Upper lobe of right lung (tissue), 1 donor: Measurements from ENCODE around the gene TYMP. TPM values are rescaled to one million over a fixed set of nuclear protein-coding genes. Genes with fewer than 3 reads are reported as not detected.

ENCODE experiments used
- ATAC-seq: fragments of 200-7000 bp; cut with Tn5 transposase; one replicate; pipeline ENCODE4 v1.9.1; 2020; ENCODE audit warnings: mild to moderate bottlenecking, moderate library complexity
- DNase-seq: peaks from one replicate; pipeline ENCODE4 v3.0.0-alpha.2; 2020
- H3K27ac ChIP-seq: fragments of 200-600 bp; one replicate; pipeline ENCODE4 v1.8.0; 2022
- H3K27me3 ChIP-seq: fragments of 200-600 bp; one replicate; pipeline ENCODE4 v1.8.0; 2022; ENCODE audit warnings: mild to moderate bottlenecking
- H3K36me3 ChIP-seq: fragments of 200-600 bp; one replicate; pipeline ENCODE4 v1.8.0; 2022
- H3K4me1 ChIP-seq: fragments of 200-600 bp; one replicate; pipeline ENCODE4 v1.8.0; 2022
- H3K4me3 ChIP-seq: fragments of 200-600 bp; one replicate; pipeline ENCODE4 v1.8.0; 2022; ENCODE audit warnings: mild to moderate bottlenecking
- H3K9me3 ChIP-seq: fragments of 200-600 bp; one replicate; pipeline ENCODE4 v1.8.0; 2022
- intact Hi-C: fragments of 100-400 bp; cut with DNase I; formaldehyde crosslinking; loops from one replicate; pipeline ENCODE4 v1.11.0; 2022
- total RNA-seq: library from RNA; stranded (reverse); fragmentation: NEBNext Ultra II Directional; extraction: Animal tissue kit (Norgen Biotek cat#: 25700); gene quantifications from one replicate; pipeline ENCODE4 v1.2.1, GENCODE V29; 2021
- TF ChIP-seq, protein P1 (sequence below): fragments of 200-600 bp; IDR thresholded peaks from one replicate; pipeline ENCODE4 v1.8.0; 2022; ENCODE audit warnings: antibody characterized with exemption
- donor health status: DM: no; HTN: yes; CAD: no; lungs with severe emphysema.

TYMP gene
- total RNA-seq, 1 donor from 2014 or later, result 122 TPM

DNA sequence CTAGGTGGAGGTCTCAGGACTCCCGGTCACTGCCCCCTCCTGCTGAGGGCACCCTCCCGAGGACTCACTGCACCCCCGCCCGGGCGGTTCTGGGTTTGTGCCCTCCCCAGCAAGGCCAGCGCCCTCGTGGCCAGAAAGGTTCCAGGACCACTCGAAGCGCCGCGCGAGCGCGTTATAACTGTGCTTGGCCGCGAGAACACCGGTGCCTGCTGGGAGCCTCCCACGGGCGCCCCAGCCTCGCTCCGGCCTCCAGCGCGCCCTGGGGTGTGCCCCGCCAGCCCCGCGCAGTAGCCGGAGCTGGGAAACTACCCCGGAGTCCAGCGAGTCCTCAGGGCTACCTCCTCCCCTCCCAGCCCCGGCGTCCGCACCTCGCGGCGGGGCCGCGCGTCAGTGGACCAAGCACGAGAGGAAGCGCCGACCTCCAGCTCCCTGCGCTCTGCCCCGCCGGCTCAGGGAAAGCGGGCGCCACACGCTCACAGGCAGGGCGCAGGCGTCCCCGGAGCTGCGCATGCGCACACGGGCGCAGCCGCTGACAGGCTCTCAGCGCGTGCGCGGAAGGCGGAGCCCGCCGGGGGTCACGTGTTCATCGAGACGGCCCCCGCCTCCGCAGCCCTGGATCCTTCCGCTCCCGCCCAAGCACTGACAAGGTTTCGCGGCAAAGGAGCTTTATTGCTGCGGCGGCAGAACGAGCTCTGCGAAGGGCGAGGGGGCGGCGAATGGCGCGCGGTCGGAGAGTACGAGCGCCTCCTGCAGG lies 4.5 kb downstream of the TYMP start, which contains the start of gene SCO2:
Gene SCO2 (minus strand): TSS at position 495 of the 754 bp plus-strand sequence. CDS start 1,187 bp downstream, outside the sequence.
- Histone ChIP-seq H3K9me3 (no peaks in the 10 kb centered on the region), H3K27ac (peak within 1 kb of the TSS; percentile 93), H3K27me3 (no peaks in the 10 kb centered on the region), H3K4me1 (peaks cover 34% of the 10 kb centered on the region), H3K36me3 (peaks cover 20% of the 10 kb centered on the region), H3K4me3 (peak within 1 kb of the TSS; percentile 90)
- DNase-seq, result peak; percentile 99
- peak; percentile 62 for ATAC-seq
- intact Hi-C loops, result no loop called here
- TF ChIP-seq, protein P1, sequence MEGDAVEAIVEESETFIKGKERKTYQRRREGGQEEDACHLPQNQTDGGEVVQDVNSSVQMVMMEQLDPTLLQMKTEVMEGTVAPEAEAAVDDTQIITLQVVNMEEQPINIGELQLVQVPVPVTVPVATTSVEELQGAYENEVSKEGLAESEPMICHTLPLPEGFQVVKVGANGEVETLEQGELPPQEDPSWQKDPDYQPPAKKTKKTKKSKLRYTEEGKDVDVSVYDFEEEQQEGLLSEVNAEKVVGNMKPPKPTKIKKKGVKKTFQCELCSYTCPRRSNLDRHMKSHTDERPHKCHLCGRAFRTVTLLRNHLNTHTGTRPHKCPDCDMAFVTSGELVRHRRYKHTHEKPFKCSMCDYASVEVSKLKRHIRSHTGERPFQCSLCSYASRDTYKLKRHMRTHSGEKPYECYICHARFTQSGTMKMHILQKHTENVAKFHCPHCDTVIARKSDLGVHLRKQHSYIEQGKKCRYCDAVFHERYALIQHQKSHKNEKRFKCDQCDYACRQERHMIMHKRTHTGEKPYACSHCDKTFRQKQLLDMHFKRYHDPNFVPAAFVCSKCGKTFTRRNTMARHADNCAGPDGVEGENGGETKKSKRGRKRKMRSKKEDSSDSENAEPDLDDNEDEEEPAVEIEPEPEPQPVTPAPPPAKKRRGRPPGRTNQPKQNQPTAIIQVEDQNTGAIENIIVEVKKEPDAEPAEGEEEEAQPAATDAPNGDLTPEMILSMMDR, result peak; percentile 41

DNA sequence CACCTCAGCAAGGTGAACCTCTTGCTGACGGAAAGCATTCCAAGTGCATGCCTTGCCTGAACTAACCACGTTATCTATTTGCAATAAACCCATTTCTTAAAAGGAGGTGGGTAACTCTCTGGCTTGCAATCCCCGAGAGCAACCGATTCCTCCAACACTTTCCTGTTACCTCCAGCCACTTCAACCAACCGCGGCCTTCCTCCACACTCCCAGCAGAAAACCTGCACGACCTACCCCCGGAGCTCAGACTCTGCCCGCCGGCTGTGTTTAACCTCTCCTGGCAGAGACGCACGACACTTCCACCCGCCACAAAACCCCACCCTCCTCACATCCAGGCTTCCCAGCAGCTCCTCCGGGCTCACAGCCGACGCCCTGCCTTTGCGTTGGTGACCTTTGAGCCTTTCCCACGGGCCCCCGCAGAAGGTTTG lies 5.1 kb downstream of the TYMP start:
- Histone ChIP-seq H3K36me3 (peaks cover 21% of the 10 kb centered on the region), H3K4me1 (peaks cover 34% of the 10 kb centered on the region), H3K27ac (peak overlapping the region; percentile 93), H3K27me3 (no peaks in the 10 kb centered on the region), H3K4me3 (peak overlapping the region; percentile 90), H3K9me3 (no peaks in the 10 kb centered on the region)
- ATAC-seq, result no peak
- TF ChIP-seq, protein P1, result no peak
- intact Hi-C loops, result no loop called here
- DNase-seq, result no peak

DNA sequence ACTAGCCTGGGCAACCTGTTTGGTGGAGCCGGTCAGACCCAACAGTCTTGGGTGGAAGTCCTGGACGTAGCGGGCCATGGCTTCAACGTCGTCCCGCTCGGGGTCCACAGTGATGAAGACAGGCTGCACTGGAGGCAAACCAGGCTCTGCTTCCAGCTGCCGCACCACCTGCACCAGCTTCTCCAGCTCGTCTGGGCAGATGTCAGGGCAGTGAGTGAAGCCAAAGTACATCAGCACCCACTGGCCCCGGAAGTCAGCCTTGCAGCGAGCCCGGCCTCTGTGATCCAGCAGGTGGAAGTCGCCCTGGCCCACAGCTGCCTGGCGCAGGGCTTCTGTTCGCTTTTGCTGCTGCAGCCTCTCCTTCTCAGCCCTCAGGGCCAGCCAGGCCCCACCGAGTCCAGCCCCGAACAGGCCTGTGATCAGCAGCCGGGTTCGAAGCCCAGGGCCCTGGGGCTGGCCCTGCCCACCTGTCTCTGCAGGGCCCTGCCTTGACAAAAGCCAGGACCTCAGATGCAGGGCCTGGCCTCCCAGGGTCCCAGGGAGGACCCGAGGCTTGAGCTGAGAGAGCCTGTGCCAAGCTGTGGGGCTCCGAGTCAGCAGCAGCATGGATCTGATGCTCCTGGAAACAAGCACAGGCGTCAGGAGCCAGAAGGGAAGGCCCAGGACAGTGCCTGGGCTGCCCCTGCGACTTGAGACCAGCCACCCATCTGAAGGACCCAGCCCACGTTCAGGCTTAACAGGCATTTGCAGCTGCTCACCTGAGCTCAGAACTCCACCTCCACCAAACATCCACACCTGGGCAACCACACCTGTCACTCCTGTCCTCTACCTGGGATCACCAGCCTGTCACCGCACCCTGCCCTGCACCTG lies 5.8 kb downstream of the TYMP start:
- no peak for ATAC-seq
- intact Hi-C loops, result no loop called here
- peaks cover 27% of the 10 kb centered on the region for H3K36me3 ChIP-seq
- peaks cover 30% of the 10 kb centered on the region for H3K4me1 ChIP-seq
- no peak overlapping the region for H3K27ac ChIP-seq
- H3K4me3 ChIP-seq, result peak overlapping the region; percentile 90
- no peaks in the 10 kb centered on the region for H3K9me3 ChIP-seq
- H3K27me3 ChIP-seq, result no peaks in the 10 kb centered on the region
- no peak for DNase-seq
- TF ChIP-seq, protein P1, result no peak

DNA sequence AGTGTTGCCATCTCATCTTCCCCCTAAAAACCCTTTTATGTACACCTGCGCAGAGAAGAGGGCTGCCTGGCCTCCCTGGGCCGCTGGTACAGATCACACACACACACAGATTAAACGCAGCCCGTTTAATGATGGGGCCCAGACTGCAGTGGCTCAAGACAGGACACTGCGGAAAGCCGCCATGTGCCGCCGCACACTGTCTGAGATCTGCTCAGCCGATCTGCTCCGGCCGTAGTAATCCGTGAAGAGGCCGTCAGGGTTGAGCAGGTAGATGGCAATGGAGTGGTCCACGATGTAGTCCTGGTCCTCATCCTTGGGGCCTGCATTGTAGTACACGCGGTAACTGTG lies 6.4 kb downstream of the TYMP start:
- DNase-seq (no peak), ATAC-seq (no peak)
- H3K36me3 ChIP-seq, result peaks cover 33% of the 10 kb centered on the region
- TF ChIP-seq, protein P1, result no peak
- H3K4me1 ChIP-seq, result peaks cover 24% of the 10 kb centered on the region
- no peaks in the 10 kb centered on the region for H3K9me3 ChIP-seq
- no peak overlapping the region for H3K4me3 ChIP-seq
- H3K27ac ChIP-seq, result no peak overlapping the region
- H3K27me3 ChIP-seq, result no peaks in the 10 kb centered on the region
- intact Hi-C loops, result no loop called here

DNA sequence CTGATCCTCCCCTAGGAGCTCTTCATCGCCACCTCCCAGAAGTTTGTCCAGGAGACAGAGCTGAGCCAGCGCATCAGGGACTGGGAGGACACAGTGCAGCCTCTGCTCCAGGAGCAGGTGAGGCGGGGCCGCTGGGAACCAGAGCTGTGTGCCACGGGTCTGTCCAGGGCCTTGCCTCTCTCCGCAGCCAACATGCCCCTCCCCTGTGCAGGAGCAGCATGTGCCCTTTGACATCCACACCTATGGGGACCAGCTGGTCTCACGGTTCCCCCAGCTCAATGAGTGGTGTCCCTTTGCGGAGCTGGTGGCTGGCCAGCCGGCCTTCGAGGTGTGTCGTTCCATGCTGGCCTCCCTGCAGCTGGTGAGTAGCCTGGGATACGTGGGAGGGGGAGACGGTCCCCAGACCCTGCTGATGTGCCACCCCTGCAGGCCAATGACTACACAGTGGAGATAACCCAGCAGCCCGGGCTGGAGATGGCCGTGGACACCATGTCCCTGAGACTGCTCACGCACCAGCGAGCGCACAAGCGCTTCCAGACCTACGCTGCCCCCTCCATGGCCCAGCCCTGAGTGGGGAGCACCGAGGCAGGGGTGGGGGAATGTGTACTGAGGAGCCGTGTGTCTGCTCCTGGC lies 6.9 kb downstream of the TYMP start:
- DNase-seq, result no peak
- Histone ChIP-seq H3K9me3 (no peaks in the 10 kb centered on the region), H3K27ac (no peak overlapping the region), H3K4me3 (no peak overlapping the region), H3K36me3 (peaks cover 38% of the 10 kb centered on the region), H3K4me1 (peaks cover 19% of the 10 kb centered on the region), H3K27me3 (no peaks in the 10 kb centered on the region)
- no peak for ATAC-seq
- TF ChIP-seq, protein P1, result no peak
- intact Hi-C loops, result no loop called here
